ENCODE results near the gene PTPRT.

DNA sequence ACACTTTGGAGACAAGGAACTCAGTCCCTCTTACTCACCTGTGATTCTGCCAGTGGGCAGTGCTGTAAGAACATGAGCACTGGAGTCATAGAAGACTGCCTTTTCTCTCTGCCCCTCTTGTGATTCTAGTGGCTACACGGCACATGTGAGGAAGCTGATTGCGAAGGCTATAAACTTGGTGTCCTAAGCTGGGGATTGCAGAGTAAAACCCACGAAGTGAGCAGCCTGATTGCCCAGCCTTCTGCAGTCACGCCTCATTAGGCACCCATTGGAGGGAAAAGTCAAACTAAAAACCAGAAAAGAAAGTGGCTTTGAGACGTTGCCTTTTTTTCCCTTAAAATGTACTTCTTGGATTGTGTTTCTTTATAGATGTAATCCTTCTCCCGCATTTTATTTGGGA is 823.1 kb downstream of the PTPRT start:
- no peak for TF ChIP-seq CTCF (IDR thresholded peaks at IDR 0.05)
- TF ChIP-seq TAF1 (IDR thresholded peaks at IDR 0.05; ENCODE audit: borderline replicate concordance, low read depth, low read length), result no peak
- TF ChIP-seq, protein P1, sequence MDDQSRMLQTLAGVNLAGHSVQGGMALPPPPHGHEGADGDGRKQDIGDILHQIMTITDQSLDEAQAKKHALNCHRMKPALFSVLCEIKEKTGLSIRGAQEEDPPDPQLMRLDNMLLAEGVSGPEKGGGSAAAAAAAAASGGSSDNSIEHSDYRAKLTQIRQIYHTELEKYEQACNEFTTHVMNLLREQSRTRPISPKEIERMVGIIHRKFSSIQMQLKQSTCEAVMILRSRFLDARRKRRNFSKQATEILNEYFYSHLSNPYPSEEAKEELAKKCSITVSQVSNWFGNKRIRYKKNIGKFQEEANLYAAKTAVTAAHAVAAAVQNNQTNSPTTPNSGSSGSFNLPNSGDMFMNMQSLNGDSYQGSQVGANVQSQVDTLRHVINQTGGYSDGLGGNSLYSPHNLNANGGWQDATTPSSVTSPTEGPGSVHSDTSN (IDR thresholded peaks at IDR 0.05), result no peak
- TF ChIP-seq EZH2phosphoT487 (IDR thresholded peaks at IDR 0.05; ENCODE audit: borderline replicate concordance, low read depth), result no peak
- no peak for TF ChIP-seq CHD2 (IDR thresholded peaks at IDR 0.05; ENCODE audit: low read length, partially characterized antibody)
- TF ChIP-seq RFX5 (IDR thresholded peaks at IDR 0.05; ENCODE audit: low read length), result no peak
- TF ChIP-seq TCF12 (IDR thresholded peaks at IDR 0.05), result no peak
- TF ChIP-seq, protein P2, sequence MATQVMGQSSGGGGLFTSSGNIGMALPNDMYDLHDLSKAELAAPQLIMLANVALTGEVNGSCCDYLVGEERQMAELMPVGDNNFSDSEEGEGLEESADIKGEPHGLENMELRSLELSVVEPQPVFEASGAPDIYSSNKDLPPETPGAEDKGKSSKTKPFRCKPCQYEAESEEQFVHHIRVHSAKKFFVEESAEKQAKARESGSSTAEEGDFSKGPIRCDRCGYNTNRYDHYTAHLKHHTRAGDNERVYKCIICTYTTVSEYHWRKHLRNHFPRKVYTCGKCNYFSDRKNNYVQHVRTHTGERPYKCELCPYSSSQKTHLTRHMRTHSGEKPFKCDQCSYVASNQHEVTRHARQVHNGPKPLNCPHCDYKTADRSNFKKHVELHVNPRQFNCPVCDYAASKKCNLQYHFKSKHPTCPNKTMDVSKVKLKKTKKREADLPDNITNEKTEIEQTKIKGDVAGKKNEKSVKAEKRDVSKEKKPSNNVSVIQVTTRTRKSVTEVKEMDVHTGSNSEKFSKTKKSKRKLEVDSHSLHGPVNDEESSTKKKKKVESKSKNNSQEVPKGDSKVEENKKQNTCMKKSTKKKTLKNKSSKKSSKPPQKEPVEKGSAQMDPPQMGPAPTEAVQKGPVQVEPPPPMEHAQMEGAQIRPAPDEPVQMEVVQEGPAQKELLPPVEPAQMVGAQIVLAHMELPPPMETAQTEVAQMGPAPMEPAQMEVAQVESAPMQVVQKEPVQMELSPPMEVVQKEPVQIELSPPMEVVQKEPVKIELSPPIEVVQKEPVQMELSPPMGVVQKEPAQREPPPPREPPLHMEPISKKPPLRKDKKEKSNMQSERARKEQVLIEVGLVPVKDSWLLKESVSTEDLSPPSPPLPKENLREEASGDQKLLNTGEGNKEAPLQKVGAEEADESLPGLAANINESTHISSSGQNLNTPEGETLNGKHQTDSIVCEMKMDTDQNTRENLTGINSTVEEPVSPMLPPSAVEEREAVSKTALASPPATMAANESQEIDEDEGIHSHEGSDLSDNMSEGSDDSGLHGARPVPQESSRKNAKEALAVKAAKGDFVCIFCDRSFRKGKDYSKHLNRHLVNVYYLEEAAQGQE (IDR thresholded peaks at IDR 0.05; ENCODE audit: low read depth, low read length), result no peak
- TF ChIP-seq MXI1 (IDR thresholded peaks at IDR 0.05; ENCODE audit: low read depth, low read length), result no peak
- TF ChIP-seq YY1 (IDR thresholded peaks at IDR 0.05; ENCODE audit: low read depth), result no peak
- TF ChIP-seq POLR2AphosphoS5 (IDR thresholded peaks at IDR 0.05; ENCODE audit: low read depth, low read length), result no peak

Data from SK-N-SH (cell line).